Endodermal cell (in vitro differentiated cells): ENCODE data around the gene C10orf88. TPM values are rescaled to one million over a fixed set of nuclear protein-coding genes. Genes with fewer than 3 reads are reported as not detected.

Experiments
- DNase-seq: peaks from one replicate; pipeline ENCODE4 v3.0.0-alpha.2; 2017
- H3K27ac ChIP-seq: 2 replicates; pipeline ENCODE4 v1.5.1; 2013; ENCODE audit warnings: mild to moderate bottlenecking, low read depth, low read length, moderate library complexity
- H3K27me3 ChIP-seq: 2 replicates; pipeline ENCODE4 v1.6.1; 2013; ENCODE audit warnings: mild to moderate bottlenecking, low read length, moderate library complexity; ENCODE audit not compliant: insufficient read depth, control insufficient read depth, poor library complexity, severe bottlenecking
- H3K36me3 ChIP-seq: 2 replicates; pipeline ENCODE4 v1.7.0; 2013; ENCODE audit warnings: mild to moderate bottlenecking, low read length, moderate library complexity; ENCODE audit not compliant: control insufficient read depth, insufficient read depth
- H3K4me1 ChIP-seq: one replicate; pipeline ENCODE4 v1.7.0; 2013; ENCODE audit warnings: low read length; ENCODE audit not compliant: control insufficient read depth, insufficient read depth
- H3K4me3 ChIP-seq: 2 replicates; pipeline ENCODE4 v1.5.1; 2013; ENCODE audit warnings: mild to moderate bottlenecking, low read length, moderate library complexity
- H3K9ac ChIP-seq: 2 replicates; pipeline ENCODE4 v1.6.1; 2013; ENCODE audit warnings: mild to moderate bottlenecking, low read length, moderate library complexity; ENCODE audit not compliant: poor library complexity, severe bottlenecking; ENCODE audit errors: extremely low read depth
- H3K9me3 ChIP-seq: 2 replicates; pipeline ENCODE4 v1.6.1; 2013; ENCODE audit warnings: mild to moderate bottlenecking, low read length, moderate library complexity; ENCODE audit not compliant: control insufficient read depth
- H3K27ac Mint-ChIP-seq: 2 replicates; pipeline ENCODE4 v1.8.0; 2020; ENCODE audit warnings: mixed read lengths
- H3K27me3 Mint-ChIP-seq: 2 replicates; pipeline ENCODE4 v1.8.0; 2021; ENCODE audit warnings: mild to moderate bottlenecking, mixed read lengths; ENCODE audit not compliant: insufficient read depth
- H3K36me3 Mint-ChIP-seq: 2 replicates; pipeline ENCODE4 v1.8.0; 2020; ENCODE audit warnings: low read depth, mixed read lengths
- H3K4me1 Mint-ChIP-seq: 2 replicates; pipeline ENCODE4 v1.8.0; 2020; ENCODE audit warnings: mixed read lengths
- H3K4me3 Mint-ChIP-seq: 2 replicates; pipeline ENCODE4 v1.8.0; 2020; ENCODE audit warnings: mild to moderate bottlenecking, moderate library complexity, mixed read lengths
- H3K9me3 Mint-ChIP-seq: 2 replicates; pipeline ENCODE4 v1.8.0; 2020; ENCODE audit warnings: mild to moderate bottlenecking, mixed read lengths
- WGBS, 2 experiments: methylation state at CpG; one replicate each; pipeline versions ENCODE4 v1.1.5 to v1.1.7; 2013; ENCODE audit warnings: missing lambda C conversion rate in 2 of 2, mixed read lengths in 1 of 2; ENCODE audit not compliant: insufficient coverage in 1 of 2, insufficient read length in 1 of 2; 5-methylcytosine and 5-hydroxymethylcytosine counted together
- long read RNA-seq, 4 experiments: library from polyadenylated mRNA in 2 of 4; library from RNA in 1 of 4; library from capped mRNA in 1 of 4; stranded (forward) in 3 of 4; unstranded in 1 of 4; transcript quantifications; one replicate each; pipeline ENCODE4 v2.0.0, GENCODE V29; 2020 to 2021; ENCODE audit warnings: inconsistent platforms in 1 of 4
- polyA plus RNA-seq, 2 experiments: library from polyadenylated mRNA; stranded (reverse); fragments of 50-300 nt; gene quantifications; one replicate each; pipeline ENCODE4 v1.2.3, GENCODE V29; 2013
- total RNA-seq, 2 donors: library from RNA; stranded (reverse); fragmentation: NEBNext Ultra II Directional in 1 of 2; extraction: Animal tissue kit (Norgen Biotek cat#: 25700) in 1 of 2; gene quantifications; 2 replicates in 1 of 2; 3 replicates in 1 of 2; pipeline ENCODE4 v1.2.1, GENCODE V29; 2021
- TF ChIP-seq, protein P1 (sequence below): fragments of 200-600 bp; sonication (generic); conservative IDR thresholded peaks from 2 replicates; pipeline ENCODE4 v1.5.0; 2021; ENCODE audit warnings: antibody characterized with exemption, mild to moderate bottlenecking

Gene C10orf88, protein sequence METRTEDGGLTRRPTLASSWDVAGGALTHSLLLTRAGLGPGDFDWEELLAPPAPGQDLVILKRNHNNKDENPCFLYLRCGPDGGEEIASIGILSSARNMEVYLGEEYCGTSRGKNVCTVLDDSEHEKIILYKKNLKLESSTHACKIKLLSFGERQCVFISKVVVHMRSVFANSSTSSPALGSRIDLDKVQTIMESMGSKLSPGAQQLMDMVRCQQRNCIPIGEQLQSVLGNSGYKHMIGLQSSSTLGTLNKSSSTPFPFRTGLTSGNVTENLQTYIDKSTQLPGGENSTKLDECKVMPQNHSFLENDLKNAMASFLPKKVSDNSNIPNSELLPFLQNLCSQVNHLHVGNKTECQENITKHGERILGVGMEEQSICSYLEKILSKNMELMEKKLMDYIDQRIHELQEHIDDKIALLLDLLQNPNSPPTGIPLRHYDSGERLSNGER
- total RNA-seq = 10 to 100 TPM; 14.7 to 18.1 TPM
- 14.1 TPM for polyA plus RNA-seq (2013, experiment 1 of 2)
- 17.1 TPM for polyA plus RNA-seq (2013, experiment 2 of 2)
- long read RNA-seq, experiment 1, partial matches to known transcripts = 2 of 9 reads
- long read RNA-seq, experiment 1, other reads (novel, unspliced or antisense) = 4 of 9 reads
- long read RNA-seq, experiment 2, transcript C10orf88-204 (6 exons, 2,482 nt) = major isoform, 26 of 46 reads
- long read RNA-seq, experiment 2, partial matches to known transcripts = 16 of 46 reads
- long read RNA-seq, experiment 2, other reads (novel, unspliced or antisense) = 2 of 46 reads
- long read RNA-seq, experiment 3, transcript C10orf88-204 (6 exons, 2,482 nt) = major isoform, 53 of 81 reads
- long read RNA-seq, experiment 3, partial matches to known transcripts = 25 of 81 reads
- long read RNA-seq, experiment 3, other reads (novel, unspliced or antisense) = 1 of 81 reads
- long read RNA-seq, experiment 4, transcript C10orf88-204 (6 exons, 2,482 nt) = major isoform, 10 of 20 reads
- long read RNA-seq, experiment 4, partial matches to known transcripts = 10 of 20 reads
- long read RNA-seq, experiment 4, other reads (novel, unspliced or antisense) = 0 of 20 reads

DNA sequence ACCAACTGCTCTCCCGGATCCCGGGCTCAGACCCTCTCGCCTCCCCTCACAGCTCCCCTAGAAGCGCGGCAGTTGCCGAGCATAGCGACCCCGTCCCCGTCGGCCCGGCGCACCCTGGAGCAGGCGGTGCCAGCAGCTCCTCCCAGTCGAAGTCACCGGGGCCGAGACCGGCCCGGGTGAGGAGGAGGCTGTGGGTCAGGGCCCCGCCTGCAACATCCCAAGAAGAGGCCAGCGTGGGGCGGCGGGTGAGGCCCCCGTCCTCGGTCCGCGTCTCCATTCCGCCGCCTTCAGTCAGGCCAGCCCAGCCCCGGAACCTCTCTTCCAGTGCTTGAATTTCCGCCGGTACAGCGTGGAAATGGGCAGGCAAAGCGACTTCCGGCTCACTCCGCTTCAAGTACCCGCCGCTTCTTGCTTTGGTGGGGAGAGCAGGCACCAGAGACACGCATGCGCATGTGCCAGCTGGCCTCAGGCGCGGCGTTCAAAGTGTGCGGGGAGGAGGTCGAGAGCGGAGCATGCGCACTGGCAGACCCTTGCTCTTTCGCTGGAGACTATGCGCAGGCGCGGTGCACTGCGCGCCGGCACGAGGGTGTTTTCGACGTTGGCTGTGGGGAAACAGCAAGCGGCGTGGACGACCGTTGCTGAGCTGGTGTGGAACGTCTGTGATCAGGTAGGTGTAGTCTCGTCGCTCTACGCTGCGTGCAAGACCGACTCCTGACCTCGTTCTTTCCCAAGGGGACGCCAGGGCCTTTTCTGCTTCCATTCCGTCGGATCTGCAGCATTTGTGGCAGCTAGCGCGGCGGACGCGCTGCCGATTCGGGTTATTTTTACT is at the start of gene C10orf88:
TSS of gene C10orf88 (minus strand) at position 326 of the 829 bp plus-strand sequence. CDS start at position 277, 49 bp downstream.
- Mint-ChIP-seq H3K27me3 (peaks cover 38% of the 10 kb centered on the region), H3K4me3 (peak within 1 kb of the TSS; percentile 74), H3K4me1 (peaks cover 6% of the 10 kb centered on the region), H3K9me3 (peaks cover 13% of the 10 kb centered on the region), H3K36me3 (peaks cover 10% of the 10 kb centered on the region), H3K27ac (peak within 1 kb of the TSS; percentile 30)
- 8 to 10% methylated on average over 39 to 77 of the region's 77 CpGs for WGBS, 2 experiments
- H3K27me3 ChIP-seq = peaks cover 25% of the 10 kb centered on the region
- H3K9ac ChIP-seq = peak within 1 kb of the TSS; percentile 43
- peaks cover 12% of the 10 kb centered on the region for H3K36me3 ChIP-seq
- no peak within 1 kb of the TSS for H3K27ac ChIP-seq
- H3K4me3 ChIP-seq = peak within 1 kb of the TSS; percentile 85
- peaks cover 8% of the 10 kb centered on the region for H3K9me3 ChIP-seq
- TF ChIP-seq, protein P1, sequence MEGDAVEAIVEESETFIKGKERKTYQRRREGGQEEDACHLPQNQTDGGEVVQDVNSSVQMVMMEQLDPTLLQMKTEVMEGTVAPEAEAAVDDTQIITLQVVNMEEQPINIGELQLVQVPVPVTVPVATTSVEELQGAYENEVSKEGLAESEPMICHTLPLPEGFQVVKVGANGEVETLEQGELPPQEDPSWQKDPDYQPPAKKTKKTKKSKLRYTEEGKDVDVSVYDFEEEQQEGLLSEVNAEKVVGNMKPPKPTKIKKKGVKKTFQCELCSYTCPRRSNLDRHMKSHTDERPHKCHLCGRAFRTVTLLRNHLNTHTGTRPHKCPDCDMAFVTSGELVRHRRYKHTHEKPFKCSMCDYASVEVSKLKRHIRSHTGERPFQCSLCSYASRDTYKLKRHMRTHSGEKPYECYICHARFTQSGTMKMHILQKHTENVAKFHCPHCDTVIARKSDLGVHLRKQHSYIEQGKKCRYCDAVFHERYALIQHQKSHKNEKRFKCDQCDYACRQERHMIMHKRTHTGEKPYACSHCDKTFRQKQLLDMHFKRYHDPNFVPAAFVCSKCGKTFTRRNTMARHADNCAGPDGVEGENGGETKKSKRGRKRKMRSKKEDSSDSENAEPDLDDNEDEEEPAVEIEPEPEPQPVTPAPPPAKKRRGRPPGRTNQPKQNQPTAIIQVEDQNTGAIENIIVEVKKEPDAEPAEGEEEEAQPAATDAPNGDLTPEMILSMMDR = no peak
- no peaks in the 10 kb centered on the region for H3K4me1 ChIP-seq
- DNase-seq = peak; percentile 99

DNA sequence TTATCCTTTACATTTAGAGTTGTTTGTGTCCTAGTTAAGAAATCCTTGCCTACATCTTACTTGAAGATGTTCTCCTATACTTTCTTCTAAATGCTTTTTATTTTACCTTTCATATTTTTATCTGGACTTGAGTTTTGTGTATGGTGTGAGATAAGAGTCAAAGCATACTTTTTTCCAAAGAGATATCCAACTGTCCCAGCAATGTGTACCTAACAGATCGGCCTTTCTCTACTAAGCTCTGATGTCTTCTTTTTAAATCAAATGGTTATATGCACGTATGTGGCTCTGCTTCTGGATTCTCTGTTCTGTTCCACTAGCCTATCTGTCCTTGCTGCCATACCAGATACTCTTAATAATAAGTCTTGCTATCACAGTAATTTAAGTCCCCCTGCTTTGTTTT is 47.3 kb upstream of the C10orf88 start:
- Mint-ChIP-seq H3K27me3 (no peaks in the 10 kb centered on the region), H3K36me3 (peaks cover 20% of the 10 kb centered on the region), H3K4me3 (no peak overlapping the region), H3K4me1 (peaks cover 40% of the 10 kb centered on the region), H3K9me3 (no peaks in the 10 kb centered on the region), H3K27ac (no peak overlapping the region)
- TF ChIP-seq, protein P1 = no peak
- no peak overlapping the region for H3K9ac ChIP-seq
- H3K4me1 ChIP-seq = peaks cover 15% of the 10 kb centered on the region
- no peaks in the 10 kb centered on the region for H3K9me3 ChIP-seq
- no peak for DNase-seq
- 97 to 100% methylated on average over 2 of the region's 2 CpGs for WGBS, 2 experiments
- H3K36me3 ChIP-seq = peaks cover 4% of the 10 kb centered on the region
- no peak overlapping the region for H3K4me3 ChIP-seq
- no peaks in the 10 kb centered on the region for H3K27me3 ChIP-seq
- no peak overlapping the region for H3K27ac ChIP-seq
